NCI-H526 treated with DMSO at 0.1 percent for 48 hours (cell line): ENCODE data around the gene GADD45A.

Source experiments
- DNase-seq: peaks from one replicate; lab custom pipeline; 2025; lab: John Stamatoyannopoulos, UW

The GADD45A gene

DNA sequence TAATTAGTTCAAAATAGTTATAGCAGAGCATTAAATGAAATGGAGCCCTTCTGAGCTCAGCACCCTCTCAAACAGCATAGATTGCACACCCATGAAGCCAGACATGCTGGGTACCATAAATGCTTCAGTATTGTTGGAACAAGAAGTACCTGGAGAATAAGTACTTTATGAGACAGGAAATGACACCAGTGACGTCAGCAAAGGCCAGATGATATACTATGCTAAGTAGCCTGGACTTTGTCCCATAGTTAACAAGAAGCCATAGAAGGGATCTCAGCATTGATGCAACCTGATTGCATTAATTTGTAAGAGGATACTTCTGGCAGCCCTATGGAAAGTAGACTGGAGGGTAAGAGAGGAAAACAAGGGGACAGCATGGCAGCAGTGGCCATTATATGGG lies 16.3 kb upstream of the GADD45A start:
- DNase-seq, result no peak

DNA sequence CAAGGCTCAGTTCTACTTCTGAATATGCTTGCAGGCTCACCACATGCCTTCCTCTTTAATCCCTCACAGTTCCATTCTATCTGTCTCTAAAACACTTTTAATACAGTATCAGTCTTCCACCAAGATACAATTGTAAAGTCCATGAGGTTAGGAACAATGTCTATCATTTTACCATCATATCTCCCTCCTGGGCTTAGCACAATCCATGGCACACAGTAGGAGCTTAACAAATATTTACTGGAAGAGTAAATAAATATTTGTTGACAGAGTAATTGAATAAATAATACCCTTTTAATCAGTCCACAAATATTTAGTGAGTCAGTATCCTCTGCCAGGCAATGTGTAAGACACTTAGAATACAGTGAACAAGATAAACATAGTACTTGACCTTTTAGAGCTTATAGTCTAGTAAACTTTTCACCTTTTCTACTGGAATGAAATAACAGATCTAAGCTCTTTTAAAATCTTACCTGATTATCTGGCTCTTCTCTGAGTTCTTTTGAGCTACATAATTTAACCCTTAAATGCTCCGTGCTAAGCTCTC lies 12.7 kb upstream of the GADD45A start:
- no peak for DNase-seq

DNA sequence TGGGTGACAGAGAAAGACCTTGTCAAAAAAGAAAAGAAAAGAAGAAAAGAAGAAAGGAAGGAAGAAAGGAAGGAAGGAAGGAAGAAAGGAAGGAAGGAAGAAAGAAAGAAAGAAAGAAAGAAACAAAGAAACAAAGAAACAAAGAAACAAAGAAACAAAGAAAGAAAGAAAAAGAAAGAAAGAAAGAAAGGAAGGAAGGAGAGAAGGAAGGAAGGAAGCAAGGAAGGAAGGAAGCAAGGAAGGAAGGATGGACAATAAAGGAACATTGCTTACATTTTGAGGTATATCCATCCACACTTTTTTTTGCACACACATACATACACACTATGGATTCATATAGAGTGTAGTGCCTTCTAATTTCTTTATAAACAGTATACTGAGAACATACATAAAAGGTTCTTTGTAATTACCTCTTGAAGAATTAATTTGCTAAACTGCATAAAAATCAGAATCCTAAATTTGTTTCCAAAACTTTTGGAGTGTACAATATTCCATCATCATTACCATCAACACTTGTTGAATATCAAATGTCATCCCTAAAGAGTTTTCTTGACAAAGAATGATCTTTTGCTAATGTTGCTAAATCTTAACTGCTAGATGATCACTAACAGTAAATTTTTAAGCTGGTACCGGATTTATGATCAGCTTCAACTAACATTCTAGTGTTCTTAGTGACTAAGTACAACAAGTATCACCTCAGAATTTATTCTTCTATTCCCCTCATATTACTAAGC lies 11.4 kb upstream of the GADD45A start:
- no peak for DNase-seq

DNA sequence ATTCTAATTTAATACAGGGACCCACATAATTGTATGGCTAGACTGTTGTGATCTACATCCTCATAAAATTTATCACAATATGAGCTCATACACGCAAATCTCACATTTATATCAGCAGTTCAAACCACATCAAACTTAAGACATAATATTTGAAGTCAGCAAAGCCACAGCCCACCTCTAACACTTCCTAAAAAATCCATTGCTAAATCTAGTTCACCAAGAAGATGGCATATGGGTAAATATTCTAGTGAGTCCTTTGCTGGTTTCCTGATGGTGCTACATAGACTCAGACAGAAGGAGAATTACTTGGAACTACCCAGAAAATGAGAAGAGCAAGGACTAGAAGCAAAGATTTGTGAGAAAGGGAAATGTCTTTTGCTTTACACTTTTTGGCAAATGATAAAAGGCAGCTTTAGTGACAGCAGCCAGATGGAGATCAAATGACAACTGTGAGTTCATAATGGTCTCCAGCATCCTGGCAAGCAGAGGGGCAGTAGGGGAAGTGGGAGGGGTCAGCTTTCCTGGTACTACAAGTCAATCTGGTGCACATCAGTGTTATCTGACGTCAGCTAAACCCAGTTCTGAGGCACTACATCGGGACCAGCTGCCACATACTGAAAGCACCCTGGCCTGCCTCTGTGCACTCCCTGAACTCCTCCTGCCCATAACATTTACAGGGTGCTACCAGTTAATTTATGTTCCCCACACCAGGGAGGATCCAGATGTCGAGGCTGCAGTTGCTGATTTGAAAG lies 10.6 kb upstream of the GADD45A start:
- DNase-seq, result no peak

DNA sequence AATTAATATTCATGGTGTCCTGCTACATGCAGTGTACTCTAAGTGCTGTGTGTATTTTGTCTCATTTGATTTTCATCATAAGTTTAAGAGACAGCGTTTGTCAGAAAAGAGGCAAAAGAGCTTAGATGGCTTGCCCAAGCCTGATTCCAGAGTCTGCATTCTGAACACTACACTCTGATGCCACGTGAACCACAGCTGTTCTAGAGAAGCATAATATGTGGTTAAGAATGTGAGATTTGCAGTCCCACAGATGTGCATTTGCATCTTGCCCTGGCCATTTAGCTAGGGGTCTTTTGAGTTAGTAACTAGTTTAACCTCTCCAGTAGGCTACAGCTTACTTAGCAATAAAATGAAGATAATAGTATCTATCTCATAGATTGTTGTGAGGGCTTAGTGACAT lies 9.2 kb upstream of the GADD45A start:
- DNase-seq, result no peak

DNA sequence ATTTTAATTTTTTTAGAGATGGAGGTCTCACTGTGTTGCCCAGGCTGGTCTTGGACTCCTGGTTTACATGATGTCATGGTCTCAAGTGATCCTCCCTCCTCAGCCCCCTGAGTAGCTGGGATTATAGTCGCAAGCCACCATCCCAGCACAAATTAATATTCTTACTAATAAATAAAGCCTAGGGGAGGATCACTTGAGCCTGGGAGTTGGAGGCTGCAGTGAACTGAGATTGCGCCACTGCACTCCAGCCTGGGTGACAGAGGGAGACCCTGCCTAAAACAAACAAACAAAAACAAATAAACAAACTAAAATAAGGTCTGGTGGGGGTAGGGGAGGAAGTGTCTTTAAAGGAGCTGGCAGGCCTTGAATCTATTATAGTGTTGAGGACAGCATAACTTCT lies 8.7 kb upstream of the GADD45A start:
- DNase-seq, result no peak

DNA sequence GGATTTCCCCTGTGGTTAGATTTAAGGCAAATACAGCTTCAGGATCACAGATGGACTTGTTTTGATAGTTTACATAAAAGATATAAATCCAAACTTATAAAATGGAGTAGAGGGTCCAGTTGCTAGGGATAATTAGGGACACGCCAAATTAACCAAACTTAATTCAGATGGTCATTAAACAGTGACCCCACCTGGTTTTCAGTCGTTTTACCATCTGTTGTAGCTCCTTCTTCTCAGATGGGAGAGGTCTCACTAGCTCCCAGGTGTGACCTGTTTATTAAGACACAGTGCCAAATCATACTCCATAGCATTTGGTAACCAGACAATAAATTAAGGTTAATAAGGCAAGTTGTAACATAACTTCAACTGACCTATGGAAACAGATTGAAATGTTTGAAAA lies 8.1 kb upstream of the GADD45A start:
- no peak for DNase-seq

DNA sequence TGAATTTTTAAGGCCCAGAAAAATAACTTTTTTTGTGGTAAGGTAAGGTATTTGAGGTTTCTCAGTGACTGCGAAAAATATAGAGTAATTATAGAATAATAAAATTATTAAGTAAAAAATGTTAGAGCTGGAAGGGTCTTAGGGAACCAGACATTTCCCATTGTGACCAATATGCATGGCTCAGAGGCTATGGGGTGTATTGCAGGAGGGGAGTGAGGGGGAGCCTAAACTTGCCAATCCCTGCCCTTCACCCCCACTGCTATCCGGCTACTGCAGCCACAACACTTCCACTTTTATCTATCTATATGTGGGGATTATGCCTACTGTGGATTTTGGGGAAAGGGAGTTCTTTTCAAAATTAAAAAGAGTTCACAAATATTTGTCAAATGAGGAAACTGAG lies 7.6 kb upstream of the GADD45A start:
- no peak for DNase-seq

DNA sequence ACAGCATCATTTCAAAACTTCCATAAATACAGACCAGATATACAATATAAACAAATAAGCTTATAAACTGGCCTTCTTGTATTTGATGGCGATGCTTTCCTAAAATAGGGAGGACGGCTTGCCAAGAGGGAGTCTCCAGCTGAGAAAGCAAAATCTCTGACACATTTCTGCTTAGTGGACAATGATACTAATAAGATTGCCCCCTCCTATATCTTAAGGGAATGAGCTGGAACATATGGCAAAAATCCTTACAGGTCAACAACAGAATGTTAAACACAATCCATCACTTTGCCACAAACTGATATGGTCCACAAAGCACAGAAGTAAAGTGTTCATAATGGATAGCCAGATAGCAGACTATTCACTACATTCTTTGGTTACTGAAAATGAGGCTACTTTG lies 7.1 kb upstream of the GADD45A start:
- no peak for DNase-seq

DNA sequence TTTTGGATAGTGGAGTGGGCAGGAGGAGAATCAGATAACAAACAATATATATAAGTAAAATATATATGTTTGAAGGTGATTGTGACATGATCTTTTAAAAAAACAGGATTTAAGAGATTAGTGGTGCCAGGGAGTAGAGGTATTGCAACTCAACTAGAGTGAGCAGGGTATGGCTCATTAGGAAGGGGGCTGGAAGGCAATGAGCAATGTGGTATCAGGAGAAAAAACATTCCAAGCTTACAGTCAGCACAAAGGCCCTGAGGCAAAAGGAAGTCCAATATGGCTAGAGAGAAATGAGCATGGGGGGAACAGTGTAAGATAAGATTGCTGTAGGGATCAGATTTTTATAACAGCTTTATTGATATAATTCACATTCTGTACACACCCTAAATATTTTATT lies 5.3 kb upstream of the GADD45A start:
- no peak for DNase-seq

DNA sequence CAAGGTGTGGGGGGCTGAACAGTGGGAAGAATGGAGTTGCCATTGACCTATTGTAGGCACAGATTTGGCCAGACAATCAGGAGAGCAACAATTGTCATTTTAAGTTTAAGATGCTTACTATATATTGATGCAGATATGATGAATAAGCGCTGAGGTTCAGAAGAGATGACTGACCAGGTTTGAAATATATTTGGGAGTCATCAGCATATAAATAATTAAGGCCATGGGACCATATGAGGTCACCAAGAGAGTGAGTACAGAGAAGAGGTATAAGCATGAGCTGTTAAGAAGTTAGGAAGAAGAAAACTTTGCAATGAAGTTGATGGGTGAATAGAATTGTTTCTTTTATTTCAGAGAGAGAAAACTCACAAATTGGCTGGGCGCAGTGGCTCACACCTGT lies 4.5 kb upstream of the GADD45A start:
- DNase-seq, result no peak

DNA sequence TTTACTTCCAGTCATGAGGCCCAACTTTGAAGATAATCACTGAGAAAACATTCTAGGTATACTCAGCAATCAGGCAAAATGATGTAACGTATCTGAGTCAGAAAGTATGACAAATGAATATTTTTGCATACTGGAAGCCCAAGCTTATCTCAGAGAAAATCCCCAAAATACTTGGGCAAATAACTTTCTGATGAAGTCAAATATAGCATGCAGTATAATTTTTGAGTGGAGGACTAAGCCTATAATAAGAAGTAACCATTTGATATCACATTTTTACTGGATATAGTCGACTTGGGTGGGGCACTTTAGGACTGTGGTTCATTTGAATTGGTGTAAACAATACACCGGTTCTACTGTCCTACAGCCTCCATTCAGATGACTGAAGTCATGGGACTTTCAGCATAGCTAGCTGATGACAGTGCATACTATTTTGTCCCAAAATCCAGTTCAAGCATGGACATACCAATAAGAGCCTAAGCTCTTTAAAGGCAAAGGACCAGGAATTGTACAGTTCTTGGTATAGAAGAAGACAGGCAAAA lies 2.3 kb upstream of the GADD45A start:
- DNase-seq, result peak; percentile 68

DNA sequence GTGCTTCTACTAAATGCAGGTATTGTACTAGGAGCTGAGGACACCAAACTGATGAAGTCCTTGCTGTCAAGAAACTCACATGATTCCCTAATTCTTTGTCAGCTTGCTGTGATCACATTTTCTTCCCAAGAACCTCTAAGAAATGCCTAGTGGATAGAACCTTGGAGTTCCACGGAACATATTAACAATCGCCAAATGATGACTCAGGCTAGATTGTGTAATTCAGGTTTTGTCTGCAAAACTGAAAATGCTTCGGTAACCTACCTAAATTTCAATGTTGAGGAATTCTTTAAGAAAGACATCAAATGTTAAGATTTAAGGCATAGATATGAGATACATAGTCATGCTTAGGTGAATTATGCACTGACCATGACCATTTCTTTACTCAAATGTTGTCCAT lies 1.7 kb upstream of the GADD45A start:
- DNase-seq, result no peak

DNA sequence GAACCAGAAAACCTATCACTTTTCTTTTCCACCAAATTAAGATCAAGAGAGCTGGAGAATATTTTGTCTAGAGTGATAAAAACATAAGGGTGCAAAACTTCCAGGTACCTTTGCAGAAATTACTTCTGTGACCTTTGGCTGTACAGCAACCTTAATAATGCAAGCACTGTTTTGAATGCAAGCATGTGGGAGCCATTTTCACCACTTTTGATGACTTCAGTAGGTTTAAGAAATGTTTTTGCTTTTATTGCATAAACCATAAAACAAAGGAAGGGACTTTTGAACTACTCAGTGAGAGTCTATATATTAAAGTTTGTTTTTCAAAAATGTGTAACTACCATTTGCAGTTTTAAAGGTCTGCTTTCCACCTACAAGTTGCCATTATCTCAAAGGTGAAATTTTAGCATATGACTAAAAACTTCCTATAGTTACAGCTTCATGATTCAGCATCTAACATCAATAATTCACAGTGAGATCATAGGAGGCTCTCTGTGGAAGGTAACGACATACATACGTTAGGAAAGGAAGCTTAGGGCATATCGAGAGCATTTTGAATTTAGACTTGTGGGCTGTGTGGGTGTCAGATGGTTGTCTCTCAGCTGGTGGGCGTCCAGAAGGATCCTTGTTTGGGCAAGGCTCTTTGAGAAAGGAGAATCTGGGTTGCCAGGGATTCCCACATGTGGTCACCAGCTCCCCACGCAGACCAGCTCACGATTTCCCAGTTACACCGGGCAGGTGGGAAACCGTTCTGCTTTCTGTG lies 1.1 kb upstream of the GADD45A start:
- DNase-seq, result no peak

DNA sequence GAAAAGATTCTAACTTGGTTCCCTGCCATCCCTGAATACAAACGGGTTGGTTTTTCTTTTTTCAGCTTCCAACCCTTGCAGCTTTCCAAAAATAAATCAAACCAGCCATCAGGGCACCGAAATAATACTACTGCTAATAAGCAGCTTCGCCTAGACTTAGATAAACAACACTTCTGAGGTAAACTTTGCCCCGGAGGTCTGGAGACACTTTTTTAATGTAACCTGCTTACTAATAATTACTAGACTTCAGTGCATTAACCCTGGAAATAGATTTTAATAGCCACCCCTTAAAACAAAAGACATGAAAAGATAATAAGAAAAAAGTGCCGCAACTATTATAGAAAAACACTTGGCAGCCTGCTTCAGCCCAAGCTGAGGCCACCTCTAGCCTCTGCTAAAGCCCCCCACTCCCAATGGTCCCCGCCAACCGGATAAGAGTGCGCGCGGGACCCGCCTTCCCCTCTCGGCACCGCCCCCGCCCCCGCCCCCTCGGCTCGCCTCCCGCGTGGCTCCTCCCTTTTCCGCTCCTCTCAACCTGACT lies 405 bp upstream of the GADD45A start:
- DNase-seq, result no peak

DNA sequence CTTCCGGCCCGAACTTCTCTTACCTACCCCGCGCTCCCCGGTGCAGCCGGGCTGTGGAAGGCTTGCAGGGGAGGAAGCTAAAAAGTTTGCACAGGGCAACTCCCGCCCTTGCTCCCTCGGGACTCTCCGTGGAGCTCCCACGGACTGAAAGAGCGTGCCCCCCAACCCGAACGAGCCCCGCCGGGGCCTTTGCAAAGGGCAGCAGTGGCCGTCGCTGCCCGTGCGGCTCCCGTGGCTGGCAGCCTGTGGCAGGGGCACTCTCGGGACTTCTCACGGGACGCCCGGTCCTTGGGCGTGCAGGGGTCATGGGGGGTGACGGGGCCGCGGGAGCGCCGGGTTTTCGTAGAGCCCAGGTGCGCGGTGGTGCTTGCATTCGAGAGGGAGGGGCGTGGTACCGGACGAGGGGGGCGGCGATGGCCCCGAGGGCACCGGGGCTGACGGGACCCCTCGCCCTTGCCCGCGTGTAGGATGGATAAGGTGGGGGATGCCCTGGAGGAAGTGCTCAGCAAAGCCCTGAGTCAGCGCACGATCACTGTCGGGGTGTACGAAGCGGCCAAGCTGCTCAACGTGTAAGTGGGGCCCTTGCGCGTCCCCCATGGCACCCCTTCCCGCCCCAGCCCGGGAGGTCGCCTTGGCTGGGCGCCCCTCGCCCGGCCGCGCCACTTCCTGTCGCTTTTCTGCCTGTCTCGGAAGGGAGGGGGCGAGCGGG lies 711 bp downstream of the GADD45A start:
- DNase-seq, result no peak

DNA sequence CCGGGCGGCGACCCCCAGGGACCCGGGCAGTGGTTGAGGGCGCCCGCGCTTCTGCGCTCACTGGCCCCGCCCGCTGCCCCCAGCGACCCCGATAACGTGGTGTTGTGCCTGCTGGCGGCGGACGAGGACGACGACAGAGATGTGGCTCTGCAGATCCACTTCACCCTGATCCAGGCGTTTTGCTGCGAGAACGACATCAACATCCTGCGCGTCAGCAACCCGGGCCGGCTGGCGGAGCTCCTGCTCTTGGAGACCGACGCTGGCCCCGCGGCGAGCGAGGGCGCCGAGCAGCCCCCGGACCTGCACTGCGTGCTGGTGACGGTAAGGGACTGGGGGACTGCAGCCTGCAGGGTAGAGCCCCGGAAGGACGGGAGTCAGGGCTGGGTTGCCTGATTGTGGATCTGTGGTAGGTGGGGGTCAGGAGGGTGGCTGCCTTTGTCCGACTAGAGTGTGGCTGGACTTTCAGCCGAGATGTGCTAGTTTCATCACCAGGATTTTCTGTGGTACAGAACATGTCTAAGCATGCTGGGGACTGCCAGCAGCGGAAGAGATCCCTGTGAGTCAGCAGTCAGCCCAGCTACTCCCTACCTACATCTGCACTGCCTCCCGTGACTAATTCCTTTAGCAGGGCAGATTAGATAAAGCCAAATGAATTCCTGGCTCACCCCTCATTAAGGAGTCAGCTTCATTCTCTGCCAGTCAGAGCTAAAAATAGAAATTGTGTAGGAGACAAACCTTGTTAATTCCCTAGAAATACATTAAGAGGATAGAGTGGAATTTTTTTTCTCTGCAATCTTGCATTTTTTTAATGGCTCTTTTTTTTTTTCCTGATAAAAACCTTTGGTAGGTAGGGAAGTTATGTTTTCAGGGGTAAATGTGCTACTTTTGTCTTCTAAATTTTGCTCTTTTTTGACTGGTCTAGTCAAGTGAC lies 1.5 kb downstream of the GADD45A start:
- DNase-seq, result peak; percentile 83

DNA sequence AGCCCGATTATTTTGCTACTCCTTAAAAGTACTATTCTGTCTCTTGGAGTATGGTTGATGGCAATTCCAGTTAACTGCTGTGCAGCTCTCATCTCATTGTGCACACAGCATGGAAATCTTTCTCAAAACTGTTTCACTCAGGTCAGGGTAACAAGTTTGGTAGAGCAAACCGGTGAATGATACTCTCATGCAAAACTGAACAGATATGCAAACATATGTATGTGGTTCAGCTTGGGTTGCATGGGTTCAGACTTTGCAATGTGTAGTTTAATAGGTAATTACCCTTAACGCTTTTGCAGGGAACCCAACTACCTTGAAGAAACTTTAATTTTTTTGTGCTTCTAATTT lies 2.2 kb downstream of the GADD45A start:
- DNase-seq, result peak; percentile 90

DNA sequence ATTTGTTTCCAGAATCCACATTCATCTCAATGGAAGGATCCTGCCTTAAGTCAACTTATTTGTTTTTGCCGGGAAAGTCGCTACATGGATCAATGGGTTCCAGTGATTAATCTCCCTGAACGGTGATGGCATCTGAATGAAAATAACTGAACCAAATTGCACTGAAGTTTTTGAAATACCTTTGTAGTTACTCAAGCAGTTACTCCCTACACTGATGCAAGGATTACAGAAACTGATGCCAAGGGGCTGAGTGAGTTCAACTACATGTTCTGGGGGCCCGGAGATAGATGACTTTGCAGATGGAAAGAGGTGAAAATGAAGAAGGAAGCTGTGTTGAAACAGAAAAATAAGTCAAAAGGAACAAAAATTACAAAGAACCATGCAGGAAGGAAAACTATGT lies 2.6 kb downstream of the GADD45A start:
- DNase-seq, result no peak

DNA sequence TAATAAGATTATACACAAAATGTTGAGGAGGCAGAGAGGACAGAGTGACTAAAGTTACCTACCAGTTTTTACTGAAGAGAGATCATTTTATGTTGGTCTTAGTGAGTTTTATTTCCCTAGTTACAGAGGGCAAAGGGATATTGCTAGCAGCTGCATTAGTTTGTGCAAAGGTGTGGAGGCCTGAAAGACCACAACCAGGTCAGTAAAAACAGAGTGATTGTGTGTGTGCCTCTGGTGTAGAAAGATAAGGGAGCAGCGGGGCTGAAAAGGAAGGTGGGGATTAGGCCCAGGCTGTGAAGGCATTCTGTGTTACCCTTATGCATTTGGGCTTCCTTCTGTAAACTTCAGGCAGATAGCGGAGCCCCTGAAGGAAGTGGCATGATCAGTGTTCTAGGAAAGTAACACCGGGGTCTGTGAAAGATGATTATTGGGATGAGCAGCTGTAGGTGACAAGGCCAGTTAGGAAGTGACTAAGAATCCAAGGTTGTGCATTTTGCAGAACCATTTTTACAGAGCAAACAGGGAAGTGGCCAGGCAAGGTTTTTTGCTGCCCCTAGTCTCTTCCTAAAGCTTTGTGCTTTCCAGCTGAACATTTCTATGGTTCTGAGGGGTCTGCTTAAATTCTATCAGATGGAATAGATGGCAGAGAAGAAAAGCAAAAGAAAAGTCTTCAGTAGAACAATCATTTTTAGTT lies 3.7 kb downstream of the GADD45A start:
- no peak for DNase-seq
